HG02763 (cell line): ENCODE measurements around the gene NUDT6.
"Not testable (repeated sequence)": the region's sequence is repeated elsewhere in the genome, so short reads cannot be mapped to it uniquely, and the experiment has no call there.

Source experiments
- ATAC-seq: cut with Tn5 transposase; IDR thresholded peaks from one replicate; pipeline ENCODE4 v1.9.1; 2021; ENCODE audit warnings: mild to moderate bottlenecking, moderate library complexity; ENCODE audit not compliant: unreplicated experiment

The NUDT6 gene

GRCh38 chr4:122879001-122879400 lies 43.4 kb downstream of the NUDT6 start:
- ATAC-seq, result no peak

GRCh38 chr4:122876456-122876855 lies 45.9 kb downstream of the NUDT6 start:
- ATAC-seq, result no peak

- ATAC-seq, result no peak
Observed at GRCh38 chr4:122875949-122876348, 46.4 kb downstream of the NUDT6 start.

- no peak for ATAC-seq
Observed at GRCh38 chr4:122873821-122874593, 48.4 kb downstream of the NUDT6 start.

GRCh38 chr4:122873146-122873545 lies 49.3 kb downstream of the NUDT6 start:
- ATAC-seq, result no peak

GRCh38 chr4:122868235-122868634 lies 54.2 kb downstream of the NUDT6 start:
- ATAC-seq, result not testable (repeated sequence)

- no peak for ATAC-seq
Observed at GRCh38 chr4:122865425-122865824, 57.0 kb downstream of the NUDT6 start.

GRCh38 chr4:122863639-122864038 lies 58.8 kb downstream of the NUDT6 start:
- ATAC-seq, result no peak

GRCh38 chr4:122861172-122861943 lies 61.0 kb downstream of the NUDT6 start:
- no peak for ATAC-seq

- ATAC-seq, result no peak
Observed at GRCh38 chr4:122858705-122859104, 63.7 kb downstream of the NUDT6 start.

- ATAC-seq, result no peak
Observed at GRCh38 chr4:122857160-122857559, 65.2 kb downstream of the NUDT6 start.

- ATAC-seq, result no peak
Observed at GRCh38 chr4:122855353-122855890, 67.0 kb downstream of the NUDT6 start.

GRCh38 chr4:122854447-122855352 lies 67.7 kb downstream of the NUDT6 start:
- ATAC-seq, result no peak

GRCh38 chr4:122851568-122851967 lies 70.8 kb downstream of the NUDT6 start:
- no peak for ATAC-seq

GRCh38 chr4:122849789-122850188 lies 72.6 kb downstream of the NUDT6 start:
- ATAC-seq, result not testable (repeated sequence)

- ATAC-seq, result no peak
Observed at GRCh38 chr4:122847931-122848330, 74.5 kb downstream of the NUDT6 start.

GRCh38 chr4:122845760-122846159 lies 76.6 kb downstream of the NUDT6 start:
- ATAC-seq, result no peak

GRCh38 chr4:122845066-122845465 lies 77.3 kb downstream of the NUDT6 start:
- ATAC-seq, result no peak

GRCh38 chr4:122844391-122844790 lies 78.0 kb downstream of the NUDT6 start:
- ATAC-seq, result not testable (repeated sequence)

- no peak for ATAC-seq
Observed at GRCh38 chr4:122842984-122843531, 79.3 kb downstream of the NUDT6 start.
